Neural crest cell (in vitro differentiated cells): ENCODE data around the gene SHH. TPM values are rescaled to one million over a fixed set of nuclear protein-coding genes. Genes with fewer than 3 reads are reported as not detected.

Experiments
- DNase-seq: peaks from one replicate; pipeline ENCODE4 v3.0.0; 2021; ENCODE audit warnings: low read depth, mixed read lengths, low spot score
- H3K27ac Mint-ChIP-seq: one replicate; pipeline ENCODE4 v1.8.0; 2021; ENCODE audit warnings: mild to moderate bottlenecking, mixed read lengths; ENCODE audit not compliant: unreplicated experiment
- H3K27me3 Mint-ChIP-seq: 2 replicates; pipeline ENCODE4 v1.8.0; 2021; ENCODE audit warnings: low read depth, mild to moderate bottlenecking, mixed read lengths
- H3K36me3 Mint-ChIP-seq: 2 replicates; pipeline ENCODE4 v1.8.0; 2021; ENCODE audit warnings: low read depth, mild to moderate bottlenecking, mixed read lengths
- H3K4me1 Mint-ChIP-seq: 2 replicates; pipeline ENCODE4 v1.8.0; 2021; ENCODE audit warnings: mixed read lengths
- H3K4me3 Mint-ChIP-seq: one replicate; pipeline ENCODE4 v1.8.0; 2021; ENCODE audit warnings: mild to moderate bottlenecking, mixed read lengths
- H3K9me3 Mint-ChIP-seq: 2 replicates; pipeline ENCODE4 v1.8.0; 2021; ENCODE audit warnings: mixed read lengths
- CTCF ChIP-seq: fragments of 200-600 bp; sonication (generic); conservative IDR thresholded peaks from 2 replicates; pipeline ENCODE4 v1.5.0; 2021; ENCODE audit warnings: antibody characterized with exemption, mild to moderate bottlenecking
- total RNA-seq: library from RNA; stranded (reverse); gene quantifications from 2 replicates; pipeline ENCODE4 v1.2.1, GENCODE V29; 2021

SHH gene
- total RNA-seq, 1 donor from 2014 or later = not detected

GRCh38 chr7:155800741-155801267, 11.5 kb downstream of the SHH start:
- H3K27me3 Mint-ChIP-seq = peaks cover 72% of the 10 kb centered on the region
- no peak for TF ChIP-seq CTCF
- H3K9me3 Mint-ChIP-seq = no peaks in the 10 kb centered on the region
- no peak overlapping the region for H3K27ac Mint-ChIP-seq
- DNase-seq = no peak
- no peak overlapping the region for H3K4me3 Mint-ChIP-seq
- H3K4me1 Mint-ChIP-seq = peaks cover 12% of the 10 kb centered on the region
- H3K36me3 Mint-ChIP-seq = no peaks in the 10 kb centered on the region

GRCh38 chr7:155800301-155800700, 12.0 kb downstream of the SHH start:
- Mint-ChIP-seq H3K4me3 (no peak overlapping the region), H3K27me3 (peaks cover 73% of the 10 kb centered on the region), H3K36me3 (no peaks in the 10 kb centered on the region), H3K9me3 (no peaks in the 10 kb centered on the region), H3K4me1 (peaks cover 10% of the 10 kb centered on the region), H3K27ac (no peak overlapping the region)
- no peak for TF ChIP-seq CTCF
- DNase-seq = no peak

GRCh38 chr7:155799514-155799913, 12.7 kb downstream of the SHH start:
- Mint-ChIP-seq H3K36me3 (no peaks in the 10 kb centered on the region), H3K4me1 (peaks cover 8% of the 10 kb centered on the region), H3K4me3 (no peak overlapping the region), H3K9me3 (no peaks in the 10 kb centered on the region), H3K27ac (no peak overlapping the region), H3K27me3 (peaks cover 70% of the 10 kb centered on the region)
- no peak for DNase-seq
- TF ChIP-seq CTCF = no peak

GRCh38 chr7:155798673-155799439, 13.4 kb downstream of the SHH start:
- H3K4me3 Mint-ChIP-seq = no peak overlapping the region
- no peak for DNase-seq
- H3K36me3 Mint-ChIP-seq = no peaks in the 10 kb centered on the region
- H3K27me3 Mint-ChIP-seq = peaks cover 65% of the 10 kb centered on the region
- no peaks in the 10 kb centered on the region for H3K9me3 Mint-ChIP-seq
- no peak for TF ChIP-seq CTCF
- peaks cover 8% of the 10 kb centered on the region for H3K4me1 Mint-ChIP-seq
- no peak overlapping the region for H3K27ac Mint-ChIP-seq

GRCh38 chr7:155797262-155798250, 14.7 kb downstream of the SHH start:
- Mint-ChIP-seq H3K27me3 (peaks cover 57% of the 10 kb centered on the region), H3K36me3 (no peaks in the 10 kb centered on the region), H3K9me3 (no peaks in the 10 kb centered on the region), H3K4me3 (no peak overlapping the region), H3K4me1 (peaks cover 4% of the 10 kb centered on the region), H3K27ac (no peak overlapping the region)
- TF ChIP-seq CTCF = peak; percentile 8
- DNase-seq = no peak
